Fibroblast of peridontal ligament (primary cell): ENCODE results near the gene PIGM.

Source experiments
- DNase-seq: peaks from one replicate; pipeline ENCODE4 v3.0.0-alpha.2; 2010; ENCODE audit errors: extremely low read depth

PIGM gene

GRCh38 chr1:159989581-159989980, 42.2 kb downstream of the PIGM start:
- peak; percentile 41 for DNase-seq

DNA sequence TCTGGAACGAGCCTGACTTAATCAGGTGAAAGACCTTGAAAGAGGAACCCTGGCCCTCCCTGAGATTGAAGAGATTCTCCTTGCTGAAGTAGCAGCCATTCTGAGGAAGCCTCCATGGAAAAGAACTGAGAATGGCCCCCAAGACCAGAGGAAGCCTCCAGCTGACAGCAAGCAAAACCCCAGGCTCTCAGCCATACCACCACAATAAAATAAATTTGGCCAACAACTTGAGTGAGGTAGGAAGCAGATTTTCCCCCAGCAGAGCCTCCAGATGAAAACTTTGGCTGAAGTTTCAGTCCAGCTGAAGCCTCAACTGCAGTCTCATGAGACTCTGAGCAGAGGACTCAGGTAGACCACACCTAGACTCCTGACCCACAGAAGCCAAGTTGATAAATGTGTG, 43.8 kb downstream of the PIGM start:
- DNase-seq: no peak

GRCh38 chr1:159987186-159987585, 44.6 kb downstream of the PIGM start:
- no peak for DNase-seq

DNA sequence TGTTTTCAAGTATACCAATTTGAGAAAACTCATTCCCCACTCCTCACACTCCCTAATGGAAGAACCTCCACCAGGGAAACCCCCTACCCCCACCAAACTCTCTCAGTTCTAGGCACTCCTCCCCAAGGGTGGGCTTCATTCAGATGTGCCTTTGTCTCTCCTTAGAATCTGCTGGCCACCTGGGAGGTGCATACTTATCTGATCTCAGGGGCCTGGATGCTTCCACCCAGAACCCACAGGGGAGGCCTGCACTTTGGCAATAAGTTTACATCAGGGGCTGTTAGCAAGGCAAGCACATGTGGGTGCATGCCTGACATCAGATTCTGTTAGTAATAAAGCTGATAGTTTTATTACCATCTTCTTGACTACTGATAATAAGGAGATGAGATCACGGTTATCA, 45.3 kb downstream of the PIGM start:
- no peak for DNase-seq

DNA sequence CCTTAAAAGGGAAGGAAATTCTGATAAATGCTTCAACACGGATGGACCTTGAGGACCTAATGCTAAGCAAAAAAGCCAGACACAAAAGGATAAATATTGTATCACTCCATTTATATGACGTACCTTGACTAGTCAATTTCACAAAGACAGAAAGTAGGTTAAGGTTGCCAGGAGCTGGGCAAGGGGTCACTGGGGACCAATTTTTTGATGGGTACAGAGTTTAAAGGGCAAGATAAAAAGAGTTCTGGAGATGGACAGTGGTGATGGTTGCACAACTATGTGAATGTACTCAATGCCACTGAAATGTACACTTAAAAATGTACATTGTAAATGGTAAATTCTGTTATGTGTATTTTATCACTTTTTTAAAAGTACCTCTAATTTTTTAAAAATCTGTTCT, 45.7 kb downstream of the PIGM start:
- no peak for DNase-seq

- no peak for DNase-seq
These were observed 46.3 kb downstream of the PIGM start for GRCh38 chr1:159985473-159985872.

- no peak for DNase-seq
These were observed 48.1 kb downstream of the PIGM start for GRCh38 chr1:159983681-159984080.

GRCh38 chr1:159982280-159982679, 49.5 kb downstream of the PIGM start:
- no peak for DNase-seq

- DNase-seq: no peak
These were observed 50.3 kb downstream of the PIGM start for GRCh38 chr1:159981351-159982055.

DNA sequence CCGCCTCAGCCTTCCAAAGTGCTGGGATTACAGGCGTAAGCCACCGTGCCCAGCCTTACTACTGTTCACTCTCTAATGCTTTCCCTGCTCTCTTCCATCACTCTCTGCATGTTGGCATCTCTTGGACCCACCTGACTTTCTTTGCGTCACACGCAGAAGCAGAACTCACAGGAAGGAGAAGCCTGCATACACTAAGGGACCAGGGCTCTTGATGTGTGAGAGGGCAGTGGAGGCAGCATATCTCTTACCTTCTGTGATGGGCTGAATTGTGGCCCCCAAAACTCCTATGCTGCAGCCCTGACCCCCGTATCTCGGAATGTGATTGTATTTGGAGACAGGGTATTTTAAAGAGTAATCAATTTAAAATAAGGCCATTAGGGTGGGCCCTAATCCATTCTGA, 51.0 kb downstream of the PIGM start:
- no peak for DNase-seq

DNA sequence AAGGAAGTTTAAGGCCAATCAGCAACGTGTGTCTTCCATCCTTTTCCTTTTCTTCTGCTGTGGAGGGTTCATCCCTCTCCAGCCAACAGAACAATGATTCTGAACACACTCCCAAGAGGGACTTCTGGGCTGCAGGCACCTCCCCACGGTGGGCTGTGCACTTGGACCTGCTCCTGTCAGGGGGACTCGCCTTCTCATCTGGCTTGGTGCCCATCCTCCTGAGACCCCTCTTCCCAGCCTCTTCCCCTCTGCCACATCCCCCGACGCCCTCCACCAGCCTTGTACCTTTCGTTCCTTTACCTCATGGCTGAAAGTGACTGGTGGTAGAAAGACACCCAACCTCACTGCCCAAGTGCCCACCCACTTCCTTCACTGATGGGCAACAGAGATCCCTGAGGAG, 51.7 kb downstream of the PIGM start:
- DNase-seq: no peak

DNA sequence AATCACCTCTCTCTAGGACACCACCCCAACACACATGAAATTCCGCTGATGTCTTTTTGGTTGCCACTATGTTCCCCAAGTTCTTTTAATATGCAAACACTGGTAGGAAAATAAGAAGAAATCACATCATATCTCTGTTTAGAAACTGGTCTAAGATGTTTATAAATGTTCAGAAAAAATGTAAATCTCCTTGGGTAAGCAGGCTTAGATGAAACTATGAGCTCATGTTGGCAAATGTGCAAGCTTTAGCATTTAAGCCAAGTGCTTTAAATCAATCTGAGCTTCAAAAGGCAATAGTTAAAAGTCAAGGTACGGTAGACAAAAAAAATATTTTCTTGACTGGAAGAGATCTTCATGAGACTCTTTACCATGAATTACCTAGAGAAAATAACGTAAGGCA, 52.5 kb downstream of the PIGM start:
- peak; percentile 83 for DNase-seq

- DNase-seq: no peak
These were observed 53.7 kb downstream of the PIGM start for GRCh38 chr1:159978107-159978398.

- DNase-seq: no peak
These were observed 54.3 kb downstream of the PIGM start for GRCh38 chr1:159977364-159978106.
